Measurements from ENCODE around the gene FKBP9. TPM values are rescaled to one million over a fixed set of nuclear protein-coding genes. Genes with fewer than 3 reads are reported as not detected.
"Not testable (repeated sequence)": the region's sequence is repeated elsewhere in the genome, so short reads cannot be mapped to it uniquely, and the experiment has no call there.

The FKBP9 gene
- not detected for polyA plus RNA-seq (2012; ENCODE audit: insufficient read depth, insufficient read length)

GRCh38 chr7:32957326-32958045 lies at the start of gene FKBP9:
Gene FKBP9, plus strand, starts transcription at chr7:32957440. Its CDS starts 134 bp downstream, at chr7:32957574.
- no peak for DNase-seq (ENCODE audit: low read depth, low spot score)
- no peak within 1 kb of the TSS for H3K4me3 ChIP-seq (ENCODE audit: low read length)

DNA sequence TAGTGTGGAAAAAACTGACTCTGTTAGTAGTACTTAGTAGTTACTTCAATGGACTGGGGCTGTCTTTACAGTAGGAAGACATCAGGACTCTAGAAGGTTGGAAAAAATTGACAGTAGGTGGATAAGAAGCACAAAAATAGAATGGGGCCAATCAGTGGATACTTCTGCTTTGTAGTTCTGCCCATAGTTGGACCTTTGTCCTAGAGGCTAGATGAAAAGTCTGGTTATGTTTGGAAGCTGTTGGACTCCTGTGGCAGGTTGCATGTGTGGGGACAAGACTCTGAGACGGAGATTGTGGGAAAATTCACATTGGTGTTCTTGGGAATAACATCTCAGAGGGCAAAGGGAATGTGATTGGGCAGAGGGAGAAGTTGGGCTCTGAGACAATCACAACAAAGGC lies 47.0 kb upstream of the FKBP9 start:
- DNase-seq (ENCODE audit: low read depth, low spot score), result no peak
- no peak overlapping the region for H3K4me3 ChIP-seq (ENCODE audit: low read length)

DNA sequence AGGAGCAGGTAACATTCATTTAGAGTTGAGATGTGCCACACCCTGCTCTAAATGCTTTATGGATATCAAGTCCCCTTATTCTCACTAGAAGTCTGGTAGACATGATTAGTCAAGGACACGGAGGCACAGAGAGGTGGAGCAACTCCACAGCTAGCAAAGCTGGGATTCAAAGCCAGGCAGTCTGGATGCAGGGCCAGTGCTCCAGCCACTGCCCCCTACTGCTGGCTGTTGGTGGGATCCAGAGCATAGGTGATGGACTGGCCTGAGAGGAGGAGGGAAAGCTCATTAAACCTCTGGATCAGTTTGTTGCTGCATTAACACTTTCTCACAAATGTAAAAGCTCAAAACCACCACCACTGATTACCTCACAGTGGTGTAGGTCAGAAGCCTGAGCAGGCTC lies 43.1 kb upstream of the FKBP9 start:
- H3K4me3 ChIP-seq (ENCODE audit: low read length), result no peak overlapping the region
- DNase-seq (ENCODE audit: low read depth, low spot score), result no peak

DNA sequence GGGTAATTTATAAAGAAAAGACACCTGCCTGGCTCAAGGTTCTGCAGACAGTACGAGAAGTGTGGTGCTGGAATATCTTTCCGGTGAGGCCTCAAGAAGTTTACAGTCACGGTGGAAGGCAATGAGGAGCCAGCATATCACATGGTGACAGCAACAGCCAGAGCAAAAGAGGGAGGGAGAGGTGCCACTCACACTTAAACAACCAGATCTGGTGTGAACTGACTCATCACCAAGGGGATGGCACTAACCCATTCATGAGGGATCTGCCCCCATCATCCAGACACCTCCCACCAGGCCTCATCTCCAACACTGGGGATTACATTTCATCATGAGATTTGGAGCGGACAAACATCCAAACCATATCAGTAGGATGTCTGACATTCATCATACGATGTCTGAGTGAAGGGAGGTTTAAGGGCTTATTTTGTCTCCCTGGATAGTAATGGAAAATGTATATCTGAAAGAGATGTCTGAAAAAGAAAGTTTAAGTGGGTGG lies 42.2 kb upstream of the FKBP9 start:
- no peak for DNase-seq (ENCODE audit: low read depth, low spot score)
- no peak overlapping the region for H3K4me3 ChIP-seq (ENCODE audit: low read length)

DNA sequence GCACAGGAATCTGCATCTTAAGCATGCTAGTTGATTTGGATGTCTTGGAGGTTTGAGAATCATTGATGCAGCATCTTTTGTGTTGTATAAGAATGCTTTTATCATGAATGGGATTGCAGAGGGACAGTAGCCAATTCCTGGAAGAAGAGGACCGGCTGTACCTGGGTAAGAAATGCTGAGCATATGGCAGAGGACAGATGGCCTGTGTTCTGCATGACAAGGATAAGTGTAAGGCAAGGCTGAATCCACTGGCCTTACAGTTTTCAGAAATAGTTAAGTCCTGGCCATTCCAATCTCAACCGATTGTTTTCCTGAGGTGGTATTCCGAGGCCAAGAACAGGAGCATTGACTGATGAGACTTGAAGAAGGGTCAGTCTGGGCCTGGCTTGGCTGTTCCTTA lies 41.2 kb upstream of the FKBP9 start:
- no peak for DNase-seq (ENCODE audit: low read depth, low spot score)
- no peak overlapping the region for H3K4me3 ChIP-seq (ENCODE audit: low read length)

GRCh38 chr7:32916994-32917393 lies 40.2 kb upstream of the FKBP9 start:
- not testable (repeated sequence) for H3K4me3 ChIP-seq (ENCODE audit: low read length); DNase-seq (ENCODE audit: low read depth, low spot score)

- no peak for DNase-seq (ENCODE audit: low read depth, low spot score)
- H3K4me3 ChIP-seq (ENCODE audit: low read length), result no peak overlapping the region
Observed at GRCh38 chr7:32921896-32922295, 35.3 kb upstream of the FKBP9 start.

DNA sequence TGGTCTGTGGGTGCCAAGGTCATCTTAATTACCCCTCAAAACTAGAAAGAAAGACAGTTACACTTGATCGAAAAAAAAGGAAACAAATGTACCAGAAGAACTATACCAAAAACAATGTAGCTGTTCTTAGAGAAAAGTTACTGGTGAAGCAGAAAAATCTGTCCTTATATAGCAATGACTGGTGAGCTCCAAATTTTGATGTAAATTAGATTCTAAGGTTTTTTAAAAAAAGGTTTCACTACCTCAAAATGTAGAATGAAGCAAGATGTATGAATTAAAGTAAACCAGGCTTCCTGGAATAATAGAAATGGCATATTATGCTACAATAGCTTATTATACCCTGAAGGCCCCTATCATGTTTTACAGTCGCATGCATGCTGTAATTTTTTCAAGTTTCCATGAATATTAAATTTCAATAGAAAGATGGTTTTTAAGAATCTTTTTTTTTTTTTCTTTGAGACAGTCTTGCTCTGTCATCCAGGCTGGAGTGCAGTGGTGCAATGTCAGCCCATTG lies 28.4 kb upstream of the FKBP9 start:
- DNase-seq (ENCODE audit: low read depth, low spot score), result no peak
- H3K4me3 ChIP-seq (ENCODE audit: low read length), result no peak overlapping the region

DNA sequence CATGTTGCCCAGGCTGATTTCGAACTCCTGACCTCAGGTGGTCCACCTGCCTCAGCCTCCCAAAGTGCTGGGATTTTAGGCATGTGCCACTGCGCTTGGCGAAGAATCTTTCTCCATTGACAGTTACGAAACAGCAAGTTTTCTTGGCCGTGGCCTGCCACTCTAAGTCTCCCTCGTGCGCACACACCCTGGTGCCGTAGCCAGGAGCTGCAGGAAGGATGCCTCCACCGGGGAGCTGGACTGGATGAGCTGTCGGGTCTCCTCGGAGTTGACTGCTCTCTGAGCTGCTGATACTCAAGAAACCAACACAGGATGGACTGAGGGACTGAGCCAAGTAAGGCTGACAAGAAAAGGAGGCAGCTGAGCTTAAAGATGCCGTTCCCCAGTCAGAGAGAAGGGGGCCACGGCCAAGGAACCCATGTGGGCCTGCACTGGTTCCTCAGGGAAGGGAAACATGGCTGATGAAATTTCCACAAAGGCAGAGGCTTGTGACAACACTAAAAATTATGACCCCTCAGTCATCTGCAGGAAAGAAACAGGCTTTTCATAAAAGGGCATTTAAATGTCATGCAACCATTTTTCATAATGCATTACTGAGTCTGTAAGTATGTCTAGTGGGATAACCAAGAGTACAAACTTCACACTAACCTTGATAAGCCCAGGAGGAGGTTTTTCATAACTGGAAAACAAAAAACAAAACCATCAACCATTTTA lies 27.7 kb upstream of the FKBP9 start:
- DNase-seq (ENCODE audit: low read depth, low spot score), result no peak
- no peak overlapping the region for H3K4me3 ChIP-seq (ENCODE audit: low read length)

- DNase-seq (ENCODE audit: low read depth, low spot score), result no peak
- H3K4me3 ChIP-seq (ENCODE audit: low read length), result no peak overlapping the region
Observed at GRCh38 chr7:32930378-32930777, 26.9 kb upstream of the FKBP9 start.

DNA sequence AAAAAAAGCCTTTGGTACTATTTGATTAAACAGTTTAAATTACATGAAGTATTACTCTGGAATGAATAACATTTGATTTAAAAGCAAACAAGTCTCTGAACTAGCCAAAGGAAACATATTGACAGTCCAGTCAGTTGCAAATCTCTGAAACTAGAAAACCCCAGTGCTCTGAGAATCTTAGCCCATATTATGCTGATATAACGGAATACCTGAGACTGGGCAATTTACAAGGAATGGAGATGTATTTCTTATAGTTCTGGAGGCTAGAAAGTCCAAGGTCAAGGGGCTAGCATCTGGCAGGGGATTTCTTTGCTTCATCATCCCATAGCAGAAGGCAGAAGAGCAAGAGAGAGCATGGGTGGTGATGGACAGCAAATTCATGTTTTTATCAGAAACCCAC lies 21.7 kb upstream of the FKBP9 start:
- no peak overlapping the region for H3K4me3 ChIP-seq (ENCODE audit: low read length)
- DNase-seq (ENCODE audit: low read depth, low spot score), result no peak

GRCh38 chr7:32936689-32937088 lies 20.6 kb upstream of the FKBP9 start:
- DNase-seq (ENCODE audit: low read depth, low spot score), result no peak
- no peak overlapping the region for H3K4me3 ChIP-seq (ENCODE audit: low read length)

DNA sequence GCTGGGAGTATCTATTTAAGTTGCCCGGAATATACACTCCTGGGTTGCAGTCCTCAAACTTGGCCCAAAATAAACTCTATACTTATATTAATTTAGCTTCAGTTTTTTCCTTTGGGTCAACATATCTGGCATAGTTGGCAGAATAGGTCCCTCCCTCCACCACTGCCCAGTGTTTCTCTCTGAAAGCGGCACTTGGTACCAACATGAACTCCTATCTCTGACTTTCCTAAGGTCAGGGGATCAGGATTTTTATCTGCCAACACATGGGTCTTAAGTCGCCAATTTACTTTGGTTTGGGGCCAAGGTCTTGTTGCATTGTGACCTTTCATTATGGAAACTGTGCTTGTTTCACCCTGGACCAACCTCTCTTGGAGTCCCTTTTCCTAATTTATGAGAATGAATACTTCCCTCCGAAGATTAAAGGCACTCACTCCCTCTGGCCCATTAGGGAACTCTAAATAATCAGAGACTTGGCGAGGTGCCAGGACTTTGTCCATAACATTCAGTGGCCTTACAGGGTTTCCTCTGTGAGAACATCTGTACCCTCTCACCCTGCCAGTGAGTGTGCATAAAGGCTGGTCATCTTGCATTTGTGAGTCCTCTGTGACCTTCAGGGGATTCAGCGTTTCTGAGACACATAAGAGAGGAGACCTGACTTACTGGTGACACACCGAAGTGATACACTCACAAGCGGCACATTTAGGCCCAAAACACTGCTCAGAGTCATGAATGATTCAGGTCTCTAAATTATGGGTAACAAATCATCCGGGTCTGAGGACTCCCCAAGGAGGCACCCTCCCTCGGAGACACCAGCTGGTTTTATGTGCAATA lies 19.7 kb upstream of the FKBP9 start:
- no peak for DNase-seq (ENCODE audit: low read depth, low spot score)
- H3K4me3 ChIP-seq (ENCODE audit: low read length), result no peak overlapping the region

DNA sequence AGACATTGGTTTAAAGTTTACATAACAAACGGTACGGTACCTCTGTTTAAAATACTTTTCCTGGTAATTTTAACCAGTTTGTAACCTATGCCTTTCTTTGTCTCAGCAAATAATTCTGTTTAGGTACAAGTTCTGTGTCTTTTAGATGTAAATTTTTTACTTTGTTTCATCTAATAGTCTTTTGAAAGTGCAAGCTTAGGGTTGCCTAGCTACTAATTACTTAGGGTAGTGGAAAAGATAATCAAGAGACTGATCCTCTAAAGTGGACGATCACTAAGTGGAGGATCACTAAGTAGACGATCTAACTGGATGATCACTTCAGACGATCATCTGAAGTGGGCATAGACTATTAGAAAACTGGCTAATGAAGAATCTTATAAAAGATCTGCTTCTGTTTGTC lies 16.1 kb upstream of the FKBP9 start:
- DNase-seq (ENCODE audit: low read depth, low spot score), result no peak
- no peak overlapping the region for H3K4me3 ChIP-seq (ENCODE audit: low read length)

GRCh38 chr7:32941681-32942414 lies 15.4 kb upstream of the FKBP9 start:
- no peak overlapping the region for H3K4me3 ChIP-seq (ENCODE audit: low read length)
- DNase-seq (ENCODE audit: low read depth, low spot score), result no peak

DNA sequence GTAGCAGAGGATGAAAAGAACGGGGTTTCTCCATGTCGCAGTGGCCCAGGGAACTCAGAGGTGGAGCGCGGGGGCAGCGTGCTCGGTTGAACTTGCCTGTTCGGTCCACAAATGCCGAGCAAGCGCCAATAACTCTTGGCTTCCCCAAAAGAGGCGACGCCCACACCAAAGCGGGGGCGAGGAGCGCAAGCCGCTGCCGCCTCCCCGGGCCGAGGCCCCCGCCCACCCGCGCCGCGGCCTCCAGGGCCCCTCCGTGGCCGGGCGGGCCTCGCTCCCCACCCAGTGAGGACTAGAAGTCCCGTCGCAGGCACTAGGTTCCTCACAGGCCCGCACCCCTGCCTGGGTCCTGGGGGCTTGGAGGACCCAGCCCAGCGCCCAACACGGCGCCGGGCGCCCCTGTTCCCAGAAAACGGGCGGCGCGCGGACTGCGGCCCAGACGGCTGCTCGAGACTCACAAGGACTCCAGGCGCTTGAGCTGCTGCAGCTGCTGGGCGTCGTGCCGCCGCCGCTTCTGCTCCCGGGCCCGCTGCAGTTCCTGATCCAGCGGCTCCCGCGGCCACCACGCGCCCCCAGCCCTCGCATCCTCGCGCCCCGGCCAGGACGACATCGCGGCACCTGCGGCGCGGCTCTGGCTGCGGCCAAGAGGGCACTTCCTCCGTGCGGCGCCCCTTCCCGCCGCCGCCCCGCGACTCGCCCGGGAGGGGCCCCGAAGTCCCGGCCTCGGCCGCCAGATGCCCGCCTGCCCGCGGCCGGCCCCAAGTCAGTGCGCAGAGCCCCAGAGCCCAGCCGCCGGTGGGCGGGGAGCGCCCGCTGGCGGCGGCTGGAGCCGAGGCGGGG lies 14.6 kb upstream of the FKBP9 start:
- H3K4me3 ChIP-seq (ENCODE audit: low read length), result no peak overlapping the region
- DNase-seq (ENCODE audit: low read depth, low spot score), result no peak

DNA sequence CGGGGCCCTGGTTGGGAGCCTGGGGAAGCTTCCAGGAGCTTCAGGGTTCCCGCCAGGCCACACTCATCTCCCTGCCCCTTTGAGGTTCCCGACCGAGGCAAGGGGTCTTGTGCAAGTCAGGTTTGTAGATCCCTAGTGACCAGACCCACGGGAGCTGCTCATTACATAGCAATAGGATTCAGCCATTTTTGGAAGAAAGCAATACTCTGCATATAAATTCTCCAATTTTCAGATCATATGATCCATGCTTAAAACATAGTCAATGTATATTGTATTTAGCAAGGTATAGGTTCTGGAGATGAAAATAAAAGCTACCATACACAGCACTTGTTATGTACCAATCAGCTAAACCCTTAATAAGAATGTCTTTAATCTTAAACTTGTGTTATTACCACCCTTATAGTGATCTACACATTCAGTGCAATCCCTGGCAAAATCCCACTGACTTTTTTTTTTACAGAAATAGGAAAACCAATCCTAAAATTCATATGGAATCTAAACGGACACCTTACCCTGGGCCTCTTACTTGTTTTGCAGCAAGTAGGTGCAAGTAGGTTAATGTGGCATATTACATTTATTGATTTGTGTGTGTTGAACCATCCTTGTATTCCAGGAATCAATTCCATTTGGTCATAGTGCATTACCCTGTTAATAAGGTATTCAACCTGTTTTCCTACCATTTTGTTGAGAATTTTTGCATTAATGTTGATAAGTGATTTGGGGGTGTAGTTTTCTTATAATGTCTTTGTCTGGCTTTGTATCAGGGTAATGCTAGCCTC lies 13.8 kb upstream of the FKBP9 start:
- DNase-seq (ENCODE audit: low read depth, low spot score), result no peak
- no peak overlapping the region for H3K4me3 ChIP-seq (ENCODE audit: low read length)
